ENCODE data around the gene PDE4A. TPM values are rescaled to one million over a fixed set of nuclear protein-coding genes. Genes with fewer than 3 reads are reported as not detected.

Gene PDE4A
- total RNA-seq, 1 experiment from 2014 or later, result 3.1 TPM

DNA sequence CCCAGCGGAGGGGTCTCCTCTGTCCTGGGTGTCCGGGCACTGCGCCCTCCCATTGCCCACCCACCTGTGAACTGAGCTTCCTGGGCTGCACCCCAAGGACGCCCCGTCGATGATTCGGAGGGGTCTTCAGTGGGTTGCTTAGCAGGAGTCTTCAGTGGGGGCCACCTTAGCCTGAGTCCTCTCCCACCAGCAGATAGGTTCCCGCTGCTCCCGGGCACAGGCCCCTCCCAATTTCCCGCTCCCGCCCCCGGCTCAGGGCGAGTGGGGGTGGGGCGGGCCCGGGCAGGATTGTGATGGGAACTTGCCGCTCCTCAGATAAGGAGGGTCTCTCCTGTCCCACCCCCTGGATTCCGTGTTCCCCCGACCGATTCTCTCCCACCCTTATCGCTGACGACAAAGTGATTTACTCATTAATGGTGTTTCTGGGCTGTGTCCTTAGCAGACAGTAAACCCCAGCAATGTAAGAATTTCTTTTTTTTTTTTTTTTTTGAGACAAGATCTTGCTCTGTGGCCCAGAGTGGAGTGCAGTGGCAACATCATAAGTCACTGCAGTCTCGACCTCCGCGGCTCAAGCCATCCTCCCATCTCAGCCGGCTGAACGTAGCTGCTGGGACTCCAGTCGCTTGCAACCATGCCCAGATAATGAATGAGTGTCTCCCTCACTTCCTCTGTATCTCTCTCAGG is 97.6 kb downstream of the PDE4A start:
- no peak overlapping the region for H3K9ac ChIP-seq (ENCODE audit: low read length)
- peaks cover 13% of the 10 kb centered on the region; the same call in 1 of the 2 replicates for H3K4me1 ChIP-seq (ENCODE audit: insufficient read depth, low read length)
- H3K27me3 ChIP-seq (ENCODE audit: low read length), result no peaks in the 10 kb centered on the region
- H3K79me2 ChIP-seq (ENCODE audit: low read length), result no peaks in the 10 kb centered on the region
- no peaks in the 10 kb centered on the region for H3K36me3 ChIP-seq (ENCODE audit: low read depth, low read length)
- CTCF ChIA-PET, result no interaction called here
- no peaks in the 10 kb centered on the region for H4K20me1 ChIP-seq (ENCODE audit: low read length)
- H3K9me2 ChIP-seq (replicated peaks; ENCODE audit: low read length), result no peaks in the 10 kb centered on the region
- peak; percentile 58 for ATAC-seq
- TF ChIP-seq, protein P1, sequence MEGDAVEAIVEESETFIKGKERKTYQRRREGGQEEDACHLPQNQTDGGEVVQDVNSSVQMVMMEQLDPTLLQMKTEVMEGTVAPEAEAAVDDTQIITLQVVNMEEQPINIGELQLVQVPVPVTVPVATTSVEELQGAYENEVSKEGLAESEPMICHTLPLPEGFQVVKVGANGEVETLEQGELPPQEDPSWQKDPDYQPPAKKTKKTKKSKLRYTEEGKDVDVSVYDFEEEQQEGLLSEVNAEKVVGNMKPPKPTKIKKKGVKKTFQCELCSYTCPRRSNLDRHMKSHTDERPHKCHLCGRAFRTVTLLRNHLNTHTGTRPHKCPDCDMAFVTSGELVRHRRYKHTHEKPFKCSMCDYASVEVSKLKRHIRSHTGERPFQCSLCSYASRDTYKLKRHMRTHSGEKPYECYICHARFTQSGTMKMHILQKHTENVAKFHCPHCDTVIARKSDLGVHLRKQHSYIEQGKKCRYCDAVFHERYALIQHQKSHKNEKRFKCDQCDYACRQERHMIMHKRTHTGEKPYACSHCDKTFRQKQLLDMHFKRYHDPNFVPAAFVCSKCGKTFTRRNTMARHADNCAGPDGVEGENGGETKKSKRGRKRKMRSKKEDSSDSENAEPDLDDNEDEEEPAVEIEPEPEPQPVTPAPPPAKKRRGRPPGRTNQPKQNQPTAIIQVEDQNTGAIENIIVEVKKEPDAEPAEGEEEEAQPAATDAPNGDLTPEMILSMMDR (conservative IDR thresholded peaks at IDR 0.05; ENCODE audit: low read depth, low read length), result no peak
- no peak for TF ChIP-seq EZH2phosphoT487 (IDR thresholded peaks at IDR 0.05; ENCODE audit: borderline replicate concordance, low read length)
- TF ChIP-seq EZH2 (IDR thresholded peaks at IDR 0.05; ENCODE audit: low read length, unreplicated experiment), result no peak
- no peak overlapping the region for H3K27ac ChIP-seq (ENCODE audit: low read length)
- intact Hi-C loops (cut with micrococcal nuclease), result no loop called here
- no peaks in the 10 kb centered on the region for H3K9me3 ChIP-seq (ENCODE audit: low read length)
- peak overlapping the region; percentile 85 for H2AFZ ChIP-seq (ENCODE audit: low read length)
- BruUV-seq (replicated peaks), result no TSS peak
- peak; percentile 41 for DNase-seq
- H3K4me3 ChIP-seq (ENCODE audit: low read length), result peak overlapping the region; percentile 68
- POLR2A ChIA-PET (ENCODE audit: unreplicated experiment), result interaction anchor here (0.6 kb wide), 1 partner anchor 8 kb away, joined by 5 read pairs; no protein-coding TSS in a partner anchor
- H3K4me2 ChIP-seq (ENCODE audit: low read length), result peak overlapping the region; percentile 90
- H3F3A ChIP-seq (ENCODE audit: low read length, unreplicated experiment), result no peaks in the 10 kb centered on the region

DNA sequence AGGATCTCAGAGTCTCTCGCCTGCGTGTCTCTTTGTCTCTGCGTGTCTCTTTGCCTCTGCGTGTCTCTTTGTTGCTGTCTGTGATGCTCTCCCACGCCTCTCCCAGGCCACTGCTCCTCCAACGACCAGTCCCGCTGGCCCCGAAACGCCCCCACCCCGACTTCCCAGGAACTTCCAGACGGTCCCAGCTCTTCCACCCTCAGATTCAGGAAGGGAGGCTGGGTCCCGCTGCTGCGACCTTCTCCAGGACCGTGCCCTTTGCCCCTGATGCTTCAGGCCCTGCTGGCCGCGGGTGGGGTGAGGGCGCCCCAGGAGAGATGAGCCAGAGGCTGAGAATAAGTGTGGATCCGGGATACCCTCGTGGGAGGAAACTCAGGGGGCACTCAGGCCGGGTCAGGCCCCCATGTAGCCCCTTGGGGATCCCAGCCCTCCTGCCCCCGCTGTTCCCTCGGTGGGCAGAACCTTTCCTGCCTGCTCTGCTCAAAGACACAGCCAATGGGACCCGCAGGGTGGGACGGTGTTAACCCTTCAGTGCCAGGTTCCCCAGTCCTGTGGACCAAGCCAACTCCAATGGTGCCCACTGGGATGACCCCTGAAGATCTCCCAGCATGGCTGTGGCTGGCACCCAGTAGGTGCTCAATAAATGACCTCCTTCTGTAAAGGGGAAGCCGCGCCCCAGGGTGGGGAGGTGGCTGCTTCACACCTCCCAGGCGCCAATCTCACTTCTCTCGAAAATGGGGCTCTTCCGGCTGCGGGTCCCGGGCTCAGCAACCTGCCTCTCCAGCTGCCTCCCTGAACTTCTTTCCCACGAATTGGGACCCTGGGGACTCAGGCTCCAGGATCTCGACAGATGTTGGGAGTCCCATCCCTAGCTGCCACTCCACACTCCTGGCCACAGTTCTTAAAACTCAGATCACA is 98.4 kb downstream of the PDE4A start:
- BruUV-seq (replicated peaks), result no TSS peak
- Histone ChIP-seq H3K36me3 (ENCODE audit: low read depth, low read length) (no peaks in the 10 kb centered on the region), H3K27ac (ENCODE audit: low read length) (no peak overlapping the region), H3K9me2 (replicated peaks; ENCODE audit: low read length) (no peaks in the 10 kb centered on the region), H3K9me3 (ENCODE audit: low read length) (no peaks in the 10 kb centered on the region), H3K9ac (ENCODE audit: low read length) (no peak overlapping the region), H2AFZ (ENCODE audit: low read length) (peak overlapping the region; percentile 85), H3K4me3 (ENCODE audit: low read length) (peak overlapping the region; percentile 68; the same call in 1 of the 2 replicates), H3K27me3 (ENCODE audit: low read length) (no peaks in the 10 kb centered on the region), H3K4me2 (ENCODE audit: low read length) (peak overlapping the region; percentile 90), H4K20me1 (ENCODE audit: low read length) (no peaks in the 10 kb centered on the region), H3K4me1 (ENCODE audit: insufficient read depth, low read length) (peaks cover 13% of the 10 kb centered on the region; the same call in 1 of the 2 replicates), H3F3A (ENCODE audit: low read length, unreplicated experiment) (no peaks in the 10 kb centered on the region), H3K79me2 (ENCODE audit: low read length) (no peaks in the 10 kb centered on the region)
- POLR2A ChIA-PET (ENCODE audit: unreplicated experiment), result interaction anchor here (0.6 kb wide), 1 partner anchor 9 kb away, joined by 5 read pairs; no protein-coding TSS in a partner anchor
- no peak for TF ChIP-seq EZH2phosphoT487 (IDR thresholded peaks at IDR 0.05; ENCODE audit: borderline replicate concordance, low read length)
- TF ChIP-seq EZH2 (IDR thresholded peaks at IDR 0.05; ENCODE audit: low read length, unreplicated experiment), result no peak
- TF ChIP-seq, protein P1 (conservative IDR thresholded peaks at IDR 0.05; ENCODE audit: low read depth, low read length), result no peak
- intact Hi-C loops (cut with micrococcal nuclease), result no loop called here
- ATAC-seq (no peak), DNase-seq (no peak)
- CTCF ChIA-PET, result no interaction called here

Small RNAs within 50 kb of the gene (microRNA-seq; reads per million reads assigned to microRNA genes)
- gene MIR1181 (ENCODE audit: unreplicated experiment), result 0.75 reads per million

Other genes starting within 250 kb of the PDE4A start
- gene DNMT1, start 225.6 kb upstream of the PDE4A start, total RNA-seq (2014; rRNA removed), result 259 and 358 TPM in 2 replicates
- gene S1PR2, start 189.2 kb upstream of the PDE4A start, total RNA-seq (2014; rRNA removed), result 4.1 and 5.8 TPM in 2 replicates
- 336 and 427 TPM in 2 replicates for gene MRPL4, start 168.3 kb upstream of the PDE4A start, total RNA-seq (2014; rRNA removed)
- gene ICAM1, start 149.4 kb upstream of the PDE4A start, total RNA-seq (2014; rRNA removed), result 9.4 and 15.3 TPM in 2 replicates
- not detected in 2 replicates for gene ICAM4, start 133.6 kb upstream of the PDE4A start, total RNA-seq (2014; rRNA removed)
- gene ICAM5, start 130.6 kb upstream of the PDE4A start, total RNA-seq (2014; rRNA removed), result 1.8 and 2.0 TPM in 2 replicates
- gene ZGLP1, start 110.7 kb upstream of the PDE4A start, total RNA-seq (2014; rRNA removed), result 1.4 and 1.8 TPM in 2 replicates
- gene FDX2, start 104.5 kb upstream of the PDE4A start, total RNA-seq (2014; rRNA removed), result 79.5 and 98.4 TPM in 2 replicates
- 62.4 and 81.8 TPM in 2 replicates for gene RAVER1, start 87.0 kb upstream of the PDE4A start, total RNA-seq (2014; rRNA removed)
- 37.7 and 46.9 TPM in 2 replicates for gene ICAM3, start 80.9 kb upstream of the PDE4A start, total RNA-seq (2014; rRNA removed)
- gene TYK2, start 40.0 kb upstream of the PDE4A start, total RNA-seq (2014; rRNA removed), result 177 and 201 TPM in 2 replicates
- gene CDC37, start 17.0 kb upstream of the PDE4A start, total RNA-seq (2014; rRNA removed), result 560 and 709 TPM in 2 replicates
- gene KEAP1, start 82.8 kb downstream of the PDE4A start, total RNA-seq (2014; rRNA removed), result 151 and 184 TPM in 2 replicates
- 2.4 and 4.1 TPM in 2 replicates for gene S1PR5, start 96.9 kb downstream of the PDE4A start, total RNA-seq (2014; rRNA removed)
- 53.2 and 65.9 TPM in 2 replicates for gene ATG4D, start 123.4 kb downstream of the PDE4A start, total RNA-seq (2014; rRNA removed)
- 52.9 and 72.6 TPM in 2 replicates for gene KRI1, start 145.5 kb downstream of the PDE4A start, total RNA-seq (2014; rRNA removed)
- 17.1 and 22.5 TPM in 2 replicates for gene CDKN2D, start 148.4 kb downstream of the PDE4A start, total RNA-seq (2014; rRNA removed)
- 43.9 and 50.0 TPM in 2 replicates for gene AP1M2, start 166.8 kb downstream of the PDE4A start, total RNA-seq (2014; rRNA removed)
- 63.9 and 87.3 TPM in 2 replicates for gene SLC44A2, start 205.0 kb downstream of the PDE4A start, total RNA-seq (2014; rRNA removed)
- gene ILF3, start 233.8 kb downstream of the PDE4A start, total RNA-seq (2014; rRNA removed), result 322 and 441 TPM in 2 replicates